Measurements from ENCODE around the gene CCDC80.

CCDC80 gene, protein sequence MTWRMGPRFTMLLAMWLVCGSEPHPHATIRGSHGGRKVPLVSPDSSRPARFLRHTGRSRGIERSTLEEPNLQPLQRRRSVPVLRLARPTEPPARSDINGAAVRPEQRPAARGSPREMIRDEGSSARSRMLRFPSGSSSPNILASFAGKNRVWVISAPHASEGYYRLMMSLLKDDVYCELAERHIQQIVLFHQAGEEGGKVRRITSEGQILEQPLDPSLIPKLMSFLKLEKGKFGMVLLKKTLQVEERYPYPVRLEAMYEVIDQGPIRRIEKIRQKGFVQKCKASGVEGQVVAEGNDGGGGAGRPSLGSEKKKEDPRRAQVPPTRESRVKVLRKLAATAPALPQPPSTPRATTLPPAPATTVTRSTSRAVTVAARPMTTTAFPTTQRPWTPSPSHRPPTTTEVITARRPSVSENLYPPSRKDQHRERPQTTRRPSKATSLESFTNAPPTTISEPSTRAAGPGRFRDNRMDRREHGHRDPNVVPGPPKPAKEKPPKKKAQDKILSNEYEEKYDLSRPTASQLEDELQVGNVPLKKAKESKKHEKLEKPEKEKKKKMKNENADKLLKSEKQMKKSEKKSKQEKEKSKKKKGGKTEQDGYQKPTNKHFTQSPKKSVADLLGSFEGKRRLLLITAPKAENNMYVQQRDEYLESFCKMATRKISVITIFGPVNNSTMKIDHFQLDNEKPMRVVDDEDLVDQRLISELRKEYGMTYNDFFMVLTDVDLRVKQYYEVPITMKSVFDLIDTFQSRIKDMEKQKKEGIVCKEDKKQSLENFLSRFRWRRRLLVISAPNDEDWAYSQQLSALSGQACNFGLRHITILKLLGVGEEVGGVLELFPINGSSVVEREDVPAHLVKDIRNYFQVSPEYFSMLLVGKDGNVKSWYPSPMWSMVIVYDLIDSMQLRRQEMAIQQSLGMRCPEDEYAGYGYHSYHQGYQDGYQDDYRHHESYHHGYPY

DNA sequence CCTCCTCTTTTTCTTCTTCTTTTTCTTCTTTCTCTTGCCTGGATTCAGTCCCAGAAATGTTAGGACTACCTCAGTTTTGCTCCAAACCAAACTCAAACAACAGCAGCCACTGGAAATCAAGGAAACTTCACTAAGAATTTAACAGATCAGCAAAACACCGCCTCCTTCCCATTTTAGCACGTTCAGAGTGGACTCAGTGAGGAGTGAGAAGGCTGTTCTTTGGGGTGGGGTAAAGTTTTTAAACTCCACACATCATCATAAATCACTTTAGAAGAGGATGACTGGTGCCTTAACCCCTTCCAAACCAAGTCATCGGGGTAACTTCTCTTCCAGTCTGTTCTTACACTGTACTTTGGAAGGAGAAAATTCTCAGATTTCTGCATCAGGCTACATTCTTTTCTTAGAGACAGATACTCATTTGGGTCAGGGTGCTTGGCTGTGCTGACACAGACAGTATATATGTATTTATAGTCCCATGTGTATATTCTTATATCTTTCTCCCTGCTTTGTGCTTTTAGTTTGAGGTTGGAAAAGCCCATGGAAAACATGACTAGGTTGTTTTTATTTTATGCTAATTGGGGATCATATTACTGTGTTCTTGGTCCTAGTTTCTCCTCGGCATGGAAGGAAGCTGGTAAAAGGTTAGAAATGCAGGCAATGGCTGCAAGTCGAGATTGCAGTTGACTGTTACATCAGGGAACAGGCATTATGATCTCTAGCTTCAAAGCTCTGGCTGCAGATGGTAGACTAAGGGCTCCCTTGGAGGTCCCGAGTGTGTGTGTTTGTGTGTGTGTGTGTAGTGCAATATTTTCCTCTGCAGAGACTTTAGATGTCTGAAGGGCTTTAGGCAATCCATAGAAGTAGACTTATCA is at the start of gene CCDC80:
CCDC80 (minus strand) TSS at position 214 of the 872 bp plus-strand sequence. CDS start 1,238 bp downstream, outside the sequence.
- DNase-seq = no peak

DNA sequence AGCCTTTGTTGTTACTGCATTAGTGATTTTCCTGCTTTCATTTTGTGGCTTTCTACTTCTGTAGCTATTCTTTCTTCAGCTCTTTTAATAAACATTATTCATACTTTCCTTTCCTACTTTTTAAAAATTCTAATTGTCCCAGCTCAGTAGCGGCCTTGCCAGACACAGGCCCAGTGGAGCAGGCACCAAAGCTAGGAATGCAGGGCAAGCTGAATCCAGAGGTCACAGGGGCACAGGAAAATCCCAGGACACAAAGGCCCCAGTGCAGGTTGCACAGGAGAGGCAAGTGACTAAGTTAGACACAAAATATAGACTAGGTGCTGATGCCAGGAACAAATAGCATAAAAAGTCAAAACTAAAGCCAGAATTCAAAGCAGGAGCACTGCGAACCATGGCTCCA is 49.0 kb upstream of the CCDC80 start:
- no peak for DNase-seq

DNA sequence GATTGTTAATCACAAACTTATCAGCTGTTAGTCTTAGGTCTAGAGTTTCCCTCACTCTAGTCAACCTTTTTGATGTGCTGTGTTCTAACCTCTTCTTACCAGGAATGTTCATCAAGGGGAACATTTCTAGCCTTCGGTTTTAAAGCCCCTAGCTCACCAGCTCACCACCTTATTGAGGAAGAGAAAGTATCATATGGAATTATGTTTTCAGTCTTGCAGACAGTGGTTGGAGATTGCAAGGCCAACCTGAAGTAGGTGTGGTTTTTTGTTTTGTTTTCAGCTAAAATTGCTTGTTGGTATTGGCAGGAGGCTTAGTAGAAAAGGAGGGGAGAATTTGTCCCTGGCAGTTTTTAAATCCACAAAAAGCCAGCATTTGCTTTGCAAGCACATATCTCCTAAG is 48.4 kb upstream of the CCDC80 start:
- no peak for DNase-seq

DNA sequence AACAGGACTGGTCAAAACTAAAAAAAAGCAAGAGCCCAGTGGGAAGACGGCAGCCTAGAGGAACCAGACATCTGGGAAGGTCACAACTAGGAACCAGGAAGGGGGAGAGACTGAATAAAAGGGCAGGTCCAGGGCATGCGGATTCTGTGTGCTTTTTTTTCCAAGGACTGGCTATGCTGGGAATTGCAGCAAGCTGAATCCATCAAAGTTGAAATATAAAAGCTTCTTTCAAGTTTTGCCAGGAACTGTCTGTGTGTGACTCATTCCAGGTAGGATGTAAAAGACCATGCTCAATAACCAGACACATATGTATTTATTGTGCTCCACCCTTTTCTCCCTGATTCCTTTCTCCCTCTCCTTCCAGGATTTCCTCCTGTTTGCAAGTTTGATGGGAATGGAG is 47.9 kb upstream of the CCDC80 start:
- DNase-seq = no peak

DNA sequence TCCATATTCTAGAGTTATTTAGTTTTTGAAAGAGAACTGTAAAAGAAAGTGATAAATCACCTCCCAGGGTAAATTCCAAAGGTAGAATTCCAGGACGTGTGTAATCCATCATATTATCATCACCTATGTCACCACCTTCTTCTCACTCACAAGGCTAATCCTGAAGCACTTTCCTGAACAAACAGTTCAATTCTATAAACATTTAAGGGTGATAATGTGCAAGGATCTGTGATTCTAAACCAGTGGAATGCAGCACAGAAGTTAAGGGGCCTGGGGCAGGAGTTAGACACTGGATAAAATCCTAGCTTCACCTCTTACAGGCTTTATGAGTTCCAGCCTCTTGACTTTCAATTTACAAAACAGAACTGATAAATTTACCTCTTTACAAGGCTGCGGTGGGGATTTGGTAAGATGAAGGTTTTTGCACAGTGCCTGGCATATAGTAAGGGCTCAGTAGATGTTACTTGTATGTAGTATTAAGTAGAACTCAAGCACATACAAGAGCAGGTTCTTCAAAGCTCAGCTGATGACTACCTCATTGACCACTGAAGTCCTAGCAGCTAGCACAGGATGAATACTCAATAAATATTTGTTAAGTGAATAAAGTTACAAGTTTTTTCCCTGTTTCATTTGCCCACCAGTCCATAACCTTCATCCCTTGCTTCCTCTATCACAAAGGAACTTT is 47.3 kb upstream of the CCDC80 start:
- no peak for DNase-seq

DNA sequence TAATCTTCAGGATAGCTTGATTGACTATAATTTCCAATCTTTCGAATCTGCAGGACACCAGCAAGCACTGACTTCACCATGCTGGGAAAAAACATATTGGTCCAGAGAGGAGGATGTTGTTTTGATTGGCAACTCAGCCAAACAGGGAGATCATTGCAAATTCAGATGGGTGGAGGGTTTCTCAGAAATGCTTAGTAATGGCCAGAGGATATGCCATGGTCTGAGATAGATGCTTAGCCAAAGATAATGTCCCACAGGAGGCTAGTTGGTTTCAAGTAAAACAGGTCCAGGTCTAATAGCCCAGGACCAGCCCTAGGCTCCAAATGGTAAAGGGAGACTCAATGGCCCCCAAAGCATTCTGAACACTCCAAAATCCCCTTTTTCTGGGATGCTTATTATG is 46.7 kb upstream of the CCDC80 start:
- no peak for DNase-seq

DNA sequence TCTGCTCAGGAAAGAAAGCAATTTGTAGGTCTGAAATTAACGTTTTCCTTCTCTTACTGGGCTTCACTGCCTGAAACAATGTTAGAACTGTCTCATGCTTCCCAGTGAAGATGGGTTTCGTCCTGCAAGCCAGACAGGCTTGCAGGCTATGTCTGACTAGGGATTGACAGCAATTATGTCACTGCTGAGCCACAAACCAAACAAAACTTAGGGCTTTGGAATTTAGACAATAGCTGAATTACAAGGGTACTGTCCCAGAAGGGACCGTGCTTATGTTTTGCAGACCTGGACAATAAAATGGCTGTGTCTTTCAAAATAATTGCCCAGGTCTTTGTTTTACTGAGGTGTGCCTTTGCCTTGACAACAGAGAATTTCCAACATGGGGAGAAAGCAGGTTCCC is 46.3 kb upstream of the CCDC80 start:
- no peak for DNase-seq

DNA sequence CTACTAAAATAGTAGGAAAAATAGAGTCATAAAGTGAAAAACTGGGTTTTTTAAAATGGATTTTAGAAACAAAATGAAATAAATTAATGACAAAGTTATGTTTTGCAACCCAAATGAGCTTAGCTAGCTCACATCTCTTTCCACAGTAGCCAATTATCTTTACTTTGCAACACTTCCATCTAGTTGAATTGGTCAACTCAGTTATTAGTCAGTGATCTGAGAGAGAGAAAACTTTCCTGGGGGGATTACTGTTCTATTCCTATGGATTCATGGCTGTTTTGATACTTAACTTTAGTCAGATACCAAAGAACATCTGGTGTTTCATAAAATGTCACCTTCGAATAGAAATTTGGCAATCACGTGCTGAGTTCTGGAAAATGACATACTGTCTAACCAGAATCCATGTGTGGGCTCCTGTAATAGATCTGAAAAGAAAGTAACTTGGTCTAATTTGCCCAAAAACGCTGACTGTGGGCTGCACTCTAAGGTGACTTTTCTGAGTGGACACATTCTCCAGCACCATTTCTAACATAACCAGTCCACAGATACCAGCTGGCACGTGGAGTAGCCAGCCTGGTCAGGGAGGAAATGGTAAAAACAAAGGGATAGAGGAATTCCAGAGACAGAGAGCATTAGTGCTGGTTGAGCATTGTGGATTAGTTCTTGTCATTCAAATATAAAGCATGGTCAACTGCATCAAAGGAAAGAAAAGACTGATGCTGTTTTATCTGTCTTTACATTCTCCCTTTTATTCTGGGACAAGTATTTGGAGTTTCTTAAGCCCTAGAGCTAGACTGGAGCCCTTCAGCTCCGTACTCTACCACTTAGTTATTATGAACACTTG is 45.2 kb upstream of the CCDC80 start:
- no peak for DNase-seq

DNA sequence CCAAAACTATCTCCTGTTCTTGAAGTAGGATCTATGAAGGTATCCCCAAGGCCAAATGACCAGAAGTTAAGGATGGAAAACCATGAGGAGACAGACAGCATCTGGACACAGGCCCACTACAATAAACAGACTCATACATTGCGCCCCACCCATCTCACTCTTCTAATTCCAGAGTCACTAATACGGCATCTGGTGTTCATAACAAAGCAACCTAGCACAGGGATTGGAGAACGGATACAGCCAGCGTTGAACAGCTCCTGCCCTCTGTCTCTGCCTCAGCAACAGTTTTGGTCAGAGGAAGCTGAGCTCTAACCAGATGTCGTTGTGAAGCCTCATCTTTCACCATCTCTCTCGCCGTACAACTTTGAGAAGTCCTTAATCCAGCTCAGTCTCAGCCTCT is 44.5 kb upstream of the CCDC80 start:
- DNase-seq = no peak

DNA sequence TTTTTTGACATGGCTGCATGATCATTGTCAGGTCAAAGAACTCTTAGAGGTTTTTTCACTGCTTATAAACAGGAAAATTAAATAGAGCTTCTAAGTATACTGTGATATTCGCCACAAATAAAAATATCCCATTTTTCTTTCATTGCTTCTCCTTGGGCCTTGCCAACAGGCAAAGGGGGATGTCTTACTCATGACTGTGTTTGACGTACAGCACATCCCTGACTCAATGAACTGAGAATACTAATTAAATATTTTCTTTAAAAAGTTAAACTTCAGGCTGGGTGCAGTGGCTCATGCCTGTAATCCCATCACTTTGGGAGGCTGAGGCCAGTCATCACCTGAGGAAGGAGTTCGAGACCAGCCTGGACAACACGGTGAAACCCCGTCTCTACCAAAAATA is 41.4 kb upstream of the CCDC80 start:
- DNase-seq = no peak

DNA sequence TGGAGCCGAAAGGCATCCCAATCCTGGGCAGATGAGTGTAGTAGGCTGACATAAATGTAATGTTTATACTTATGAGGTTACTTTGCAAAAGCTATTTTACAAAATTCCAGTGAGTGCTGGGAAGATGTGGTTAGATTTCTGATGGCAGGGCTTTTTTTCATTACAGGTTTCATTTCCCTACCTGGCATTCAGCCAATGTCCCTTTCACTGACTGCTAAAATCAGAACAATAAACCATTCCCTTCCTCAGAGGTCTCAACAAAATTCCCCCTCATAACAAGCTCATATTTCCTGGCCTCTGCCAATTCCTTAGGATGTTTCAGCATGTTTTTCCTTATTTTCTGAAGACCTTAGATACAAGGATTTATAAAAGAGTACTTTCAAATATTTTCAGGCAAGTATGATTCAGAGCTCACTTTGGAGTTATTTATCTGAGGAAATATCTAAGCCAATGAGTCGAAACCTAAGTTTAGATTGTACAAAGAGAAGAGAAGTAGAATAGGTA is 40.9 kb upstream of the CCDC80 start:
- no peak for DNase-seq

DNA sequence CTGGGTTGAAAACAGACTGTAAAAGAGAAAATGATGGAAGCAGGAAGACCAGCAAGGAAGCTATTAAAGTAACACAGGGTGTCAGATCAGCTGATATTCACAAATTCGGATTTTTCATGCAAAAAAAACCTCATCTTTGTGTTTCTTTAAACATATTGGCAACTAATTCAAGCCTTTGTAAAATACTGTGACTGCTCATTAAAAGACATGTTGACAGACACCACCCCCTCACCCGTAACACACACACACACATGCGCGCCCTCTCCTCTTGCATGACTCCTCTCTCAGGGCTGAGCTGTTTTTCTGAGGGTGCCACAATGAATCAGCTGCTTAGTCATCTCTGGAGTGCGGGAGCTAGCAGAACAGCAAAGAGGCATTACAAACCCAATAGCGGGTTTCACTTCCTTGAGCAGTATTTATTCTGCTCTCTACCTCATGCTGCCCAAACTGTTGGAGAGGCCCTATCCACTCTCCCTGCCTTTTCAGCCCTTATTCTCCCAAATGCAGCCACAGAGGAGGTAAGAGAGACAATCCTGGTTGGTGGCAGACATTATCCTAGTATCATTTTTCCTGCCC is 35.8 kb upstream of the CCDC80 start:
- DNase-seq = peak in 8 of 14 donors; percentile 1 to 60 (median 18)

DNA sequence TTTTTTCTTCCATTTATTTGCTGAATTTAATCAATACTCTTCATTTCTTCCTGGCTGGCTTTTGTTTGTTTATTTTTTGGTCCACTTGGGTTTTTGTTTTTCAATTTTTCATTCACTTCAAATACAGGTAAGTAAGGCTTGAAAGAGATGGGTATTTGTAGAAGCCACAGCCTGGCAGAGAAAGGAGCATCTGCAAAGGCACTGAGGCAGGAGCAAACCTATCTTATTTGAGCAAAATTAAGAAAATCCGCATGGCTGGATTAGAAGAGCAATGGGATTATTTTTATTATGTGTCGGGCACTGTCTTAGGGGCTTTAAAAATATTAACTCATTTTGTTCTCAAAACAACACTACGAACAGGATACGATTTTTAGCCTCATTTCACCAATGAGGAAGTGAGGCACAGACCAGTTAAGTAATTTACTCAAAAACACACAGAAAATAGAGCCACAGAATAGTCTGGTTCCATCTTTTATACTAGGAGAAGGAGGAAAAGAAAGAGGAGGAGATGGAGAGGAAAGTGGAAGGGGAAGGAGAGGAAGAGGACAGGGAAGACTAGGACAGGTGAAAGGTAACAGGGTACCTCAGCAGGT is 35.1 kb upstream of the CCDC80 start:
- no peak for DNase-seq

DNA sequence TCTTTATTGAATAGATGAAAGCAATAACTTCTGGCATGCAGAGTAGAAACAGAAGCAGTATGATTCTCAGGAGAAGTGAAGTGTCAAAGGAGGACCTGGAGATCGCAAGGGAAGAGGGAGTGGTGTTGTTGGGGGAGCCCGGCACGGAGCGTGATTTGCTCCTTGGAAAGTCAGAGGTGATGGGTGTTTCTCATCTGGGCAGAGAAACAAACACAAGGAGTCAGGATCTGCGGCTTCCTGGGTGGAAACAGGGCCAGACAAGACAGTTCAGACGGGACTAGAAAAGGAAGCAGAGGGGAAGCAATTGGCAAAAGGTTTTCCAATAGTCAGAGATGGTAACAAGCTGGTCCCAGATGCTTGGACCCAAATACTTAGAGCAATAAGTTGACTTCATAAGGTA is 34.4 kb upstream of the CCDC80 start:
- DNase-seq = no peak

DNA sequence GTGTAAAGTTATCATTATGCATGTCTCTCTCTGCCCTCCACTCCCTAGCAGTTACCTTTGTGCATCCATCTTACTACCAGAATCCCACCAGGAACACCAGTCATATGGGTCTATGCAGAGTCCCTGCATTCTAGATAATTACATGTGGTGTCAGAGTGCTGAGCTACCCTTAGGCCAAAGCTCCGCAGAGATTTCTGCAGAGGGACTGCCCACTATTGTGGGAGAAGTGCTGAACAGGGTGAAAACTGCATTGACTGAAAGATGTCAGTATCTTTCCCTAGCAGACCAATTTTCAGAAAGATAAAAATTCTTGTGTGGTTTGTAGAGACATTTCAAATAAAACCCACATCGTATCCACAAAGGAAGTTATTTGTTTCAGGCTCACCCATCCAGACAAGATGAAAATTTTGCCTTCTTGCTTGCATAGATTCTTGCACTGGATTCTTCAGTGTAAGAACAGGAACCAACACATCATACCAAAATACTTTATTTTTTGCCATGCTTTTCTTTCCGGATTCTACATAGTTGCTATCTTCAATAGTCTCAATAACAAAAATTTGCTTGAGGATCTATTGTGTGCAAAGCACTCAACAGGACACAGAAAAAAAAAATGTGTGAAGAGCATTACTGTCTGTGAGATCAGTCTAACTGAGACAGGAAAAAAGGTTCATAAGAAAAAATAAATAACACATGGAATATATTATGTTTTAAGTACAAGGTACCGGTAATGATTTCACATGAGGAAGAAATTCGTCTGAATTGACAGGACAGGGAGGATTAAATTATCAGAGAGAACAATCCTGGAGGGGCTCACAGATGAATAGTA is 32.0 kb upstream of the CCDC80 start:
- DNase-seq = no peak

DNA sequence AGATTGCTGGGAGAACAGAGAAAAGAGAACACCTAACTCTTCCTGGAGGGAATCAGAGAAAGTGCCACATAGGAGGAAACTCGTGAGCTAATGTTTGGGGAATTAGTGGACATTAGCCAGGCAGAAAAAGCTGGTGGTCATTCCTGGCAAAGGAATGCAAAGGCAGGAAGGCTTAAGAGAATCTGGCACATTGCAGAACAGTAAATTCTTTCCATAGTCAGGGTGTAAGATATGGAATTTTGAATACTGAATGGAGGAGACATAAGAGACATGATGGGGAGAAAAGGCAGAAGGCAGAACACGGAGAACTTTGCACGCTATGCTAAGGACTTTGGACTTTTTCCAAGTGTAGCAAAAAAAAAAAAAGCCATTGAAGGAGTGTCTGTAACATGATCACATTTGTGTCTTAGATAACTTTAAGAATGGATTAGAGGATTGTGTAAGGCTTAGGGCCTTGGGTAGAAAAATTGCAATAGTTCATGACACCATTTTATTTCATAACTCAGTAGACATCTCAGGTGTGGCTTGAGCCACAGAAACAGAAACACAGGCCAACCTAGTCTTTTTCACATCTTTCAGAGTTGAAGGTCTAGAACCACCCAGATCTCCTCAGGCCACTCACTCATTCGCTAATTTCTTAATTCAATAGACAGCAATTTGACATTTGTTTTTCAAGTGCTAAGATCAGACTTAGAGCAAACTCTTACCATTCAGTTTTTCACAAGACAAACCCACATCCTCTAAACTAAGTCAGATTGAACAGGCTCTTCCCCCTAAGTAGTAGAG is 31.2 kb upstream of the CCDC80 start:
- DNase-seq = no peak

DNA sequence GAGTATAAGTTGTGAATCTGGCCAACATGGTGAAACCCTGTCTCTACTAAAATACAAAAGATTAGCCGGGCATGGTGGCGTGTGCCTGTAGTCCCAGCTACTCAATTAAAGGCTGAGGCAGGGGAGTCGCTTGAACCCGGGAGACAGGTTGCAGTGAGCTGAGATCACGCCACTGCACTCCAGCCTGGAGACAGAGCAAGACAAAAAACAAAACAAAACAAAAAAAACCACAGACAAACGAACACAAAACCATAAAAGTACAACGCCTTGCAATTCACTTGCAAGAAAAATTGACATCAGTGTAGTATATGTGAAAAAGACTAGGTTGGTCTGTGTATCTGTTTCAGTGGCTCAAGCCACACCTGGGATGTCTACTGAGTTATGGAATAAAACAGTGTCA is 29.9 kb upstream of the CCDC80 start:
- DNase-seq = no peak

DNA sequence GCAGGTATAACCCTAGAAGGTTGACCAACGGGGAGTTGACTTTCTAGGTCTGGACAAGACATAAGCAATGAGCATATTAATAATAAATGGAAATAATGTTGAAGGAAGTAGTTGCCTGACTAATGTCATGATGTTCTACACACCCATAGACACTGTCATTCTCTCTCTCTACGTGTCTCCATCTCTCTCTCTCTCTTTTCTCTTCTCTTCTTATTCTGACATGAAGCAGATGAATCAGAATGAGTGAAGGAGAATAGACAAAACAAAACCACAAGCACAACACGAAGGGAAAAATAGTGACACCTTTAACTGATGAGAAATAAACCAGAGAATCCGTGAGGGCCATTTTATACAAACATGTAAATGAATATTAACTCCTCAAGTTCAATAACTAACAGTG is 26.7 kb upstream of the CCDC80 start:
- DNase-seq = no peak

Measured in C1 segment of cervical spinal cord (tissue), 14 donors.